Gastroesophageal sphincter (tissue), 4 donors: ENCODE measurements around the gene FANCC. TPM values are rescaled to one million over a fixed set of nuclear protein-coding genes. Genes with fewer than 3 reads are reported as not detected.

Experiments
- ATAC-seq: fragments of 150-250 bp; one replicate; pipeline ENCODE4 v1.9.1; 2016; ENCODE audit warnings: mild to moderate bottlenecking, moderate library complexity
- H3K27ac ChIP-seq, 4 donors: fragments of 200-600 bp; sonication (generic) in 3 of 4; 1 replicate in 3 of 4; 2 replicates in 1 of 4; pipeline ENCODE4 v1.5.1; 2016 to 2019
- H3K27me3 ChIP-seq: fragments of 200-600 bp; sonication (generic); one replicate; pipeline ENCODE4 v1.5.1; 2019
- H3K36me3 ChIP-seq, 2 donors: fragments of 200-600 bp; sonication (generic); one replicate each; pipeline ENCODE4 v1.5.1; 2019; ENCODE audit warnings: control low read depth in 1 of 2
- H3K4me1 ChIP-seq, 3 donors: fragments of 200-600 bp; sonication (generic); 1 replicate in 2 of 3; 2 replicates in 1 of 3; pipeline ENCODE4 v1.5.1; 2016 to 2019; ENCODE audit warnings: control low read depth in 2 of 3
- H3K4me3 ChIP-seq, 2 donors: fragments of 200-600 bp; sonication (generic); one replicate each; pipeline ENCODE4 v1.5.1; 2019; ENCODE audit warnings: mild to moderate bottlenecking in 1 of 2, moderate library complexity in 1 of 2
- H3K9me3 ChIP-seq, 3 donors: fragments of 200-600 bp; sonication (generic); one replicate each; pipeline ENCODE4 v1.5.1; 2017 to 2019; ENCODE audit warnings: control low read depth in 2 of 3
- CTCF ChIP-seq, 4 experiments: fragments of 200-600 bp in 2 of 4; fragments of 450-650 bp in 2 of 4; sonication (generic) in 1 of 4; IDR thresholded peaks; one replicate each; pipeline ENCODE4 v1.5.1; 2017 to 2019; ENCODE audit warnings: antibody characterized with exemption in 4 of 4, mild to moderate bottlenecking in 2 of 4, moderate library complexity in 2 of 4
- EP300 ChIP-seq: sonication (generic); formaldehyde crosslinking; IDR thresholded peaks from one replicate; pipeline ENCODE4 v1.6.1; 2017; ENCODE audit warnings: antibody characterized with exemption, mild to moderate bottlenecking
- POLR2A ChIP-seq, 2 donors: fragments of 450-650 bp; IDR thresholded peaks; one replicate each; pipeline ENCODE4 v1.6.1; 2017; ENCODE audit warnings: antibody characterized with exemption in 2 of 2, mild to moderate bottlenecking in 2 of 2, moderate library complexity in 1 of 2
- POLR2AphosphoS5 ChIP-seq: sonication (generic); formaldehyde crosslinking; IDR thresholded peaks from one replicate; pipeline ENCODE4 v1.6.1; 2017; ENCODE audit warnings: antibody characterized with exemption
- WGBS, 2 donors: methylation state at CpG; one replicate each; pipeline ENCODE4 v1.1.5; 2018; ENCODE audit warnings: low coverage in 1 of 2; 5-methylcytosine and 5-hydroxymethylcytosine counted together
- small RNA-seq, 4 donors: library from RNA; depleted of rRNA; stranded (forward); fragments of <200 nt; gene quantifications; one replicate each; pipeline ENCODE3, GENCODE V24; 2016
- total RNA-seq, 4 donors: library from RNA; depleted of rRNA; stranded (reverse); fragments of >200 nt; gene quantifications; one replicate each; pipeline ENCODE4 v1.1.0, GENCODE V29; 2016

Gene FANCC
- total RNA-seq, 4 donors from 2014 or later, result 4.9 to 9.4 (median 7.4) TPM

DNA sequence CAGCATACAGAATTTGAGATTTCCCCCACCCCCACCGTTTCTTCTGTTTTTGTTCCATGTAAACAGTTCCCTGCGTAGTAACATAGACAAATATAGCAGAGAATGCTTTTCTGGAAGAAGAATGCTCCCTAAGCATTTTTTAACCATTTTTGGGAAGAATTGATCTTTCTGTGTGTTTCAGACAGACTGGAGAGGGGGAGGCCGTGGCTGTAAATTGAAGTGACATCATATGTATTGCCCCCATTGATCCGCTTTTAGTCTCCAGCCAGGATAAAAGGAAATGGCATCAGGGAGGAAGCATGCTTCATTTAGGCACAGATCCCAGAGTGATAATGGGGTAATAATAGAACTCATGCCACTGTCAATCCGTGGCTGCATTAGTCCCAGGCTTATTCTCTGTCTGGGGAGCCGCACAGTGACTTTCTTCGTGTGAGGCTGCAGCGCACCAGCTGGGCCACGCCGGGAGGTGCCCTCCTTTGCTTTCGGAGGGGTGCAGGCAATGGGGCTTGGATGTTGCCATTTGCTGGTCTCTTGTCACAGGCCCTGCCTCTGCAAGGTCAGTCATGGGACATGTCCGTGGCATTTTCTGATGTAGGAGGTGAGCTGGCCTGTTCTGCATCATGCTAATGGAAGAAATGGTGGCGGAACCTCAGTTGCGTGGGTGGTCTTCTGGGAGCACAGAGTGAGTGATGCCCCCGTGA is 261.5 kb downstream of the FANCC start:
- TF ChIP-seq POLR2AphosphoS5, result peak; percentile 14
- TF ChIP-seq CTCF (IDR thresholded peaks at IDR 0.05), result no peak
- TF ChIP-seq EP300, result no peak
- H3K36me3 ChIP-seq, result peaks cover 0 to 6% of the 10 kb centered on the region in 2 donors
- H3K4me3 ChIP-seq, result peak overlapping the region; percentile 15 to 42
- H3K27me3 ChIP-seq, result no peaks in the 10 kb centered on the region
- WGBS, 2 donors, result 8 to 19% methylated on average over 6 to 8 of the region's 15 CpGs
- no peaks in the 10 kb centered on the region for H3K9me3 ChIP-seq
- ATAC-seq, result peak; percentile 47
- peak overlapping the region; percentile 65 to 91 (median 88) for H3K27ac ChIP-seq
- peaks cover 8 to 99% (median 46%) of the 10 kb centered on the region in 3 donors for H3K4me1 ChIP-seq

DNA sequence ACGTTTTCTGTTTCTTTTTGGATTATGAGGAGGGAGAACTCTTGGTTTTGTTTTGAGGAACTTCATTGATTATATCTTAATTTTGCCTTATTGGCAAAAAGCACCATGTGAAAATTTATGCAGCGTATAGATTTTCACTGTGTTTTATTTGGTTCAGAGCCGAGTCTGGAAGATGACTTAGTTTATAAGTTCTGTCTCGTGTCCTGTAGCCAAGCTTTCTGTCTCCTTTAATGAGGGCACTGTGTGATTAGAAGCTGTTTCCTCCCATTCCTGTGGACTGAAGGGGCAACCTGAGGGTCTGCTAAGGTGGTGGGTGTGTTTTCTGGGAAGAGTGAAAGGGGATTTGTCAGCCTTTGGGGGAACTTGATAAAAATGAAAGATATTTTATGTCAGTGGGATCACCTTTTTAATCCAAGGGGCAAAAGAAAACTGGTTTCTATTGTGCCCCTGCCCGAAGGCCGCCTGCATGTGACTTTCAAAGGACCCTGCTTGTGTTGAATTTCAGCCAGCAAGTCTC is 262.1 kb downstream of the FANCC start:
- peak overlapping the region; percentile 15 to 42 for H3K4me3 ChIP-seq
- H3K36me3 ChIP-seq, result peaks cover 0 to 1% of the 10 kb centered on the region in 2 donors
- H3K27me3 ChIP-seq, result no peaks in the 10 kb centered on the region
- WGBS, 2 donors, result 2 to 6% methylated on average over 6 of the region's 6 CpGs
- peaks cover 8 to 99% (median 46%) of the 10 kb centered on the region in 3 donors for H3K4me1 ChIP-seq
- TF ChIP-seq POLR2AphosphoS5 (no peak), POLR2A (IDR thresholded peaks at IDR 0.05) (no peak), CTCF (IDR thresholded peaks at IDR 0.05) (no peak), EP300 (no peak)
- peak overlapping the region; percentile 65 to 91 (median 88) for H3K27ac ChIP-seq
- no peak for ATAC-seq
- H3K9me3 ChIP-seq, result no peaks in the 10 kb centered on the region

DNA sequence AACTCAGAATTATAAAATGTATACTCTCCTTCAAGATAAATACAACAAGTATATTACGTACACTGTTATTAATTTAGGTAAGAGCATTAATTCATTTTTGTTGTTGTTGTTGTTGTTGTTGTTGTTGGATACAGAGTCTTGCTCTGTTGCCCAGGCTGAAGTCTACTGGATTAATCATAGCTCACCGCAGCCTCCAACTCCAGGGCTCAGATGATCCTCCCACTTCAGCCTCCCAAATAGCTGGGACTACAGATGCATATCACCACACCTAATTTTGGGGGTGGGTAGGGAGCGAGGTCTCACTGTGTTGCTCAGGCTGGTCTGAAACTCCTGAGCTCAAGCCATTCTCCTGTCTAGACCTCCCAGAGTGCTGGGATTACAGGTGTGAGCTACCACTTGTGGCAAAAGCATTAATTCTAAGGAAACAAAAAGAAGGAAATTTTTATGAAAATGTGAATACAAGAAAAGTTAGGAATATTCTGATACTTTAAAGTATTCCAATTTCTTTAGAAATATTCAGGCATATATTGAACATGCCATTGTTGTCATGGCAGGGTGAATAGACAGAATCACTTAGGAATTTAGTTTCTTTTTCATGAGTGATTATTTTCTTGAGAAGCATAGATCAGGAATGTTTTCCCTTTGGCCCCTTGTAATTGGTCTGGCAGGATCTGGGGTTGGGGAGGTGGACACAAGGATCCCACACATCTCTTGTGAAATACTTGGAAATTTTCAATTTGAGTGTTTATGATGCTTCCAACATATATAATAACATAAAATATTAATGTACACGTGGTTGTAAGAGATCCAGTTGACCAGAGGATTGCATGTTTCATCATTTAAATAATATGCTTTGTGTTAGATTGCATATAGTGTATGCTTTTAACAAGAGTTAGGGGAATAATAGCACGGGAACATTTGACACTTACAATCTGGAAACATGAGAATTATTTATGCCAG is 263.6 kb downstream of the FANCC start:
- Histone ChIP-seq H3K36me3 (no peaks in the 10 kb centered on the region), H3K27me3 (no peaks in the 10 kb centered on the region), H3K9me3 (no peaks in the 10 kb centered on the region), H3K27ac (peak overlapping the region; percentile 52 to 91 (median 88)), H3K4me3 (no peak overlapping the region), H3K4me1 (peaks cover 8 to 99% (median 37%) of the 10 kb centered on the region in 3 donors)
- TF ChIP-seq POLR2AphosphoS5 (no peak), EP300 (no peak), CTCF (IDR thresholded peaks at IDR 0.05) (no peak), POLR2A (IDR thresholded peaks at IDR 0.05) (no peak)
- WGBS, 2 donors, result 55% methylated on average over 4 to 5 of the region's 5 CpGs
- ATAC-seq, result no peak

DNA sequence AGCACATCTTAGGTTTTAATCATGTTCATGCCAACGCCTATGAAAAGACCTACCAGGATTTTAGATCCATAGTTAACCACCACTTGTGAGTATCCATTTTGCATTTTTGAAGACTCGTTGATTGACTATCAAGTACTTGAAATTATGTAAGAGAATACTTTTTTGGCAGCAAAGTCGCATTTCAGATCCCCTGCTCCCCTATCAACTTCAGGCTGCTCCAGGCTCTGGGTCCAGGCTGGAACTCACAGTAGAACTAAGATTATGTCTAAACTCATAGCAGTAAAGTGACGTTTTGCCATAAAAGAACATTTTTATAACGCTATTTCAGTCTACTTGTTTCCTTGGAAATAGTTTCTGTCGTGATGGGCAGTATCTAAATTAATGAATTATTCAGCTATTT is 267.7 kb downstream of the FANCC start:
- 16 to 19% methylated on average over 6 of the region's 6 CpGs for WGBS, 2 donors
- Histone ChIP-seq H3K9me3 (no peaks in the 10 kb centered on the region), H3K36me3 (peaks cover 0 to 10% of the 10 kb centered on the region in 2 donors), H3K27ac (peak overlapping the region; percentile 75 to 89 (median 88)), H3K4me1 (peaks cover 10 to 98% (median 16%) of the 10 kb centered on the region in 3 donors), H3K4me3 (peak overlapping the region; percentile 58 to 86), H3K27me3 (no peaks in the 10 kb centered on the region)
- TF ChIP-seq EP300 (no peak), POLR2AphosphoS5 (no peak), POLR2A (IDR thresholded peaks at IDR 0.05) (no peak), CTCF (IDR thresholded peaks at IDR 0.05) (no peak)
- no peak for ATAC-seq

Small RNA genes within 50 kb of the gene (small RNA-seq; reads per million reads assigned to genes)
- 1,416 to 5,127 (median 3,667) reads per million in 4 donors for gene MIR23B
- gene MIR27B, result 11,087 to 19,721 (median 16,889) reads per million in 4 donors
- gene MIR3074, result 0 reads per million in 4 donors
- gene MIR6081, result 0 reads per million in 4 donors
- 6.3 to 18.5 (median 12.6) reads per million in 4 donors for gene RNA5SP288

Other genes starting within 250 kb of the FANCC start
- gene PTCH1, start 199.3 kb upstream of the FANCC start, total RNA-seq, result 10 to 100 TPM; 12.5 to 20.3 (median 15.5) TPM